ENCODE measurements around the gene MADCAM1. TPM values are rescaled to one million over a fixed set of nuclear protein-coding genes. Genes with fewer than 3 reads are reported as not detected.
"Not testable (repeated sequence)": the region's sequence is repeated elsewhere in the genome, so short reads cannot be mapped to it uniquely, and the experiment has no call there.

Gene MADCAM1
- total RNA-seq, 1 experiment from 2014 or later, result 0.84 TPM

DNA sequence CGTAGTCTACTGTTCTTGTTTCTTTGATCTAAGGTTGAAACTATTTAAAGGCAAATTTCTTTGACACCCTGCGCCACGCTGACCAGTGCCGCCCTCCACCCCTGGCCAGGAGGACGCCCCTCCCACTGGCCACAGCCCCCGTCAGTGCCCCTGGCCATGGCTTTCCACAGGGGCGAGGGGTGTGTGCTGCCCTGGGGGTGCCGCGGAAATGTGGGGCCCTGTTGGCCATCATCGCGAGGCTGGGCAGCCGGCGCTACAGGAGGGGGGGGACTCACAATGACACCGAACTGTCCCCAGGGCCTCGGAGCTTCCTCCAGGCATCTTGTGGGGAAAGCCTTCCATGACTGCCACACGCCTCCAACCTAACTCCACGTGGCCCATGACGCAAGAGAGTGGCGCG lies 46.4 kb upstream of the MADCAM1 start:
- Histone ChIP-seq H3K27ac (ENCODE audit: low read depth, low read length, poor library complexity, severe bottlenecking) (no peak overlapping the region), H3K36me3 (ENCODE audit: insufficient read depth, low read length, poor library complexity, severe bottlenecking) (no peaks in the 10 kb centered on the region), H3K4me1 (ENCODE audit: insufficient read depth, low read length, poor library complexity, severe bottlenecking) (no peaks in the 10 kb centered on the region), H3K27me3 (replicated peaks; ENCODE audit: insufficient read depth, low read depth, low read length, poor library complexity) (no peaks in the 10 kb centered on the region), H3K4me3 (ENCODE audit: low read depth, low read length, poor library complexity, severe bottlenecking) (no peak overlapping the region), H3K9me3 (ENCODE audit: low read depth, low read length, poor library complexity, severe bottlenecking) (no peaks in the 10 kb centered on the region)
- no TSS peak for BruUV-seq (replicated peaks)
- POLR2A ChIA-PET (ENCODE audit: low non-redundant PET), result no interaction called here
- intact Hi-C loops (cut with micrococcal nuclease; ENCODE audit: unreplicated experiment), result no loop called here
- CTCF ChIA-PET, result no interaction called here
- no peak for DNase-seq (ENCODE audit: low spot score)
- no peak for TF ChIP-seq EZH2 (IDR thresholded peaks at IDR 0.05; ENCODE audit: borderline replicate concordance, low read depth, low read length, poor library complexity, severe bottlenecking)
- no peak for TF ChIP-seq CTCF (conservative IDR thresholded peaks at IDR 0.05; ENCODE audit: low read depth, low read length)

GRCh38 chr19:450912-451481 lies 45.3 kb upstream of the MADCAM1 start:
- intact Hi-C loops (cut with micrococcal nuclease; ENCODE audit: unreplicated experiment); DNase-seq (ENCODE audit: low spot score); H3K36me3 ChIP-seq (ENCODE audit: insufficient read depth, low read length, poor library complexity, severe bottlenecking); CTCF ChIA-PET; H3K4me3 ChIP-seq (ENCODE audit: low read depth, low read length, poor library complexity, severe bottlenecking); H3K27me3 ChIP-seq (replicated peaks; ENCODE audit: insufficient read depth, low read depth, low read length, poor library complexity); POLR2A ChIA-PET (ENCODE audit: low non-redundant PET); H3K4me1 ChIP-seq (ENCODE audit: insufficient read depth, low read length, poor library complexity, severe bottlenecking); H3K9me3 ChIP-seq (ENCODE audit: low read depth, low read length, poor library complexity, severe bottlenecking); BruUV-seq (replicated peaks); H3K27ac ChIP-seq (ENCODE audit: low read depth, low read length, poor library complexity, severe bottlenecking): not testable (repeated sequence)

GRCh38 chr19:452829-453228 lies 43.5 kb upstream of the MADCAM1 start:
- BruUV-seq (replicated peaks), result no TSS peak
- intact Hi-C loops (cut with micrococcal nuclease; ENCODE audit: unreplicated experiment), result no loop called here
- no peak overlapping the region for H3K27ac ChIP-seq (ENCODE audit: low read depth, low read length, poor library complexity, severe bottlenecking)
- no peaks in the 10 kb centered on the region for H3K9me3 ChIP-seq (ENCODE audit: low read depth, low read length, poor library complexity, severe bottlenecking)
- CTCF ChIA-PET, result no interaction called here
- TF ChIP-seq CTCF (conservative IDR thresholded peaks at IDR 0.05; ENCODE audit: low read depth, low read length), result no peak
- no peak for TF ChIP-seq EZH2 (IDR thresholded peaks at IDR 0.05; ENCODE audit: borderline replicate concordance, low read depth, low read length, poor library complexity, severe bottlenecking)
- POLR2A ChIA-PET (ENCODE audit: low non-redundant PET), result no interaction called here
- H3K36me3 ChIP-seq (ENCODE audit: insufficient read depth, low read length, poor library complexity, severe bottlenecking), result no peaks in the 10 kb centered on the region
- no peaks in the 10 kb centered on the region for H3K27me3 ChIP-seq (replicated peaks; ENCODE audit: insufficient read depth, low read depth, low read length, poor library complexity)
- DNase-seq (ENCODE audit: low spot score), result no peak
- no peaks in the 10 kb centered on the region for H3K4me1 ChIP-seq (ENCODE audit: insufficient read depth, low read length, poor library complexity, severe bottlenecking)
- H3K4me3 ChIP-seq (ENCODE audit: low read depth, low read length, poor library complexity, severe bottlenecking), result no peak overlapping the region

GRCh38 chr19:453606-454005 lies 42.7 kb upstream of the MADCAM1 start:
- BruUV-seq (replicated peaks), result no TSS peak
- intact Hi-C loops (cut with micrococcal nuclease; ENCODE audit: unreplicated experiment), result no loop called here
- H3K4me3 ChIP-seq (ENCODE audit: low read depth, low read length, poor library complexity, severe bottlenecking), result no peak overlapping the region
- no peak for TF ChIP-seq EZH2 (IDR thresholded peaks at IDR 0.05; ENCODE audit: borderline replicate concordance, low read depth, low read length, poor library complexity, severe bottlenecking)
- ChIA-PET CTCF (no interaction called here), POLR2A (ENCODE audit: low non-redundant PET) (no interaction called here)
- no peaks in the 10 kb centered on the region for H3K9me3 ChIP-seq (ENCODE audit: low read depth, low read length, poor library complexity, severe bottlenecking)
- H3K27ac ChIP-seq (ENCODE audit: low read depth, low read length, poor library complexity, severe bottlenecking), result no peak overlapping the region
- H3K4me1 ChIP-seq (ENCODE audit: insufficient read depth, low read length, poor library complexity, severe bottlenecking), result no peaks in the 10 kb centered on the region
- H3K36me3 ChIP-seq (ENCODE audit: insufficient read depth, low read length, poor library complexity, severe bottlenecking), result no peaks in the 10 kb centered on the region
- H3K27me3 ChIP-seq (replicated peaks; ENCODE audit: insufficient read depth, low read depth, low read length, poor library complexity), result no peaks in the 10 kb centered on the region
- no peak for DNase-seq (ENCODE audit: low spot score)
